Thyroid gland (tissue), 4 donors: ENCODE measurements around the gene DENND1B. TPM values are rescaled to one million over a fixed set of nuclear protein-coding genes. Genes with fewer than 3 reads are reported as not detected.

Experiments
- DNase-seq, 2 donors: peaks; one replicate each; pipeline ENCODE4 v3.0.0-alpha.2; 2019
- H3K27ac ChIP-seq, 3 donors: fragments of 200-600 bp; sonication (generic); 1 replicate in 2 of 3; 2 replicates in 1 of 3; pipeline ENCODE4 v1.5.1; 2016 to 2019; ENCODE audit warnings: mild to moderate bottlenecking in 1 of 3, moderate library complexity in 1 of 3
- H3K27me3 ChIP-seq: fragments of 200-600 bp; sonication (generic); one replicate; pipeline ENCODE4 v1.5.1; 2019
- H3K36me3 ChIP-seq, 2 donors: fragments of 200-600 bp; sonication (generic); one replicate each; pipeline ENCODE4 v1.5.1; 2016 to 2019
- H3K4me1 ChIP-seq, 2 donors: fragments of 200-600 bp; sonication (generic); one replicate each; pipeline ENCODE4 v1.5.1; 2017 to 2019
- H3K4me3 ChIP-seq, 3 donors: fragments of 200-600 bp; sonication (generic); replicated peaks in 1 of 3; 1 replicate in 2 of 3; 2 replicates in 1 of 3; pipeline ENCODE4 v1.5.1; 2016; ENCODE audit warnings: mild to moderate bottlenecking in 1 of 3
- H3K9me3 ChIP-seq: fragments of 200-600 bp; sonication (generic); one replicate; pipeline ENCODE4 v1.5.1; 2017
- POLR2A ChIP-seq, 2 donors: fragments of 450-650 bp; IDR thresholded peaks; one replicate each; pipeline ENCODE4 v1.6.1; 2017; ENCODE audit warnings: antibody characterized with exemption in 2 of 2, mild to moderate bottlenecking in 2 of 2, moderate library complexity in 1 of 2
- WGBS, 2 donors: methylation state at CpG; one replicate each; pipeline ENCODE4 v1.1.5; 2017; 5-methylcytosine and 5-hydroxymethylcytosine counted together
- intact Hi-C: fragments of 100-400 bp; cut with DNase I; formaldehyde crosslinking; loops from one replicate; pipeline ENCODE4 v1.15.1; 2023
- total RNA-seq, 4 donors: library from RNA; depleted of rRNA; stranded (reverse); fragments of >200 nt; gene quantifications; one replicate each; pipeline ENCODE4 v1.2.3, GENCODE V29; 2016
- TF ChIP-seq, protein P1 (sequence below), 6 experiments: fragments of 200-600 bp in 3 of 6; fragments of 450-650 bp in 3 of 6; sonication (generic) in 3 of 6; IDR thresholded peaks; one replicate each; pipeline ENCODE4 v1.5.1; 2016 to 2019; ENCODE audit warnings: antibody characterized with exemption in 6 of 6, mild to moderate bottlenecking in 2 of 6, inconsistent platforms in 1 of 6, moderate library complexity in 1 of 6

The DENND1B gene
- total RNA-seq, 4 donors from 2014 or later = 17.5 to 32.3 (median 27.8) TPM

- no peaks in the 10 kb centered on the region for H3K36me3 ChIP-seq
- no peak for TF ChIP-seq POLR2A (IDR thresholded peaks at IDR 0.05)
- TF ChIP-seq, protein P1, sequence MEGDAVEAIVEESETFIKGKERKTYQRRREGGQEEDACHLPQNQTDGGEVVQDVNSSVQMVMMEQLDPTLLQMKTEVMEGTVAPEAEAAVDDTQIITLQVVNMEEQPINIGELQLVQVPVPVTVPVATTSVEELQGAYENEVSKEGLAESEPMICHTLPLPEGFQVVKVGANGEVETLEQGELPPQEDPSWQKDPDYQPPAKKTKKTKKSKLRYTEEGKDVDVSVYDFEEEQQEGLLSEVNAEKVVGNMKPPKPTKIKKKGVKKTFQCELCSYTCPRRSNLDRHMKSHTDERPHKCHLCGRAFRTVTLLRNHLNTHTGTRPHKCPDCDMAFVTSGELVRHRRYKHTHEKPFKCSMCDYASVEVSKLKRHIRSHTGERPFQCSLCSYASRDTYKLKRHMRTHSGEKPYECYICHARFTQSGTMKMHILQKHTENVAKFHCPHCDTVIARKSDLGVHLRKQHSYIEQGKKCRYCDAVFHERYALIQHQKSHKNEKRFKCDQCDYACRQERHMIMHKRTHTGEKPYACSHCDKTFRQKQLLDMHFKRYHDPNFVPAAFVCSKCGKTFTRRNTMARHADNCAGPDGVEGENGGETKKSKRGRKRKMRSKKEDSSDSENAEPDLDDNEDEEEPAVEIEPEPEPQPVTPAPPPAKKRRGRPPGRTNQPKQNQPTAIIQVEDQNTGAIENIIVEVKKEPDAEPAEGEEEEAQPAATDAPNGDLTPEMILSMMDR (IDR thresholded peaks at IDR 0.05) = no peak
- intact Hi-C loops = no loop called here
- 88 to 89% methylated on average over 3 of the region's 3 CpGs for WGBS, 2 donors
- H3K4me3 ChIP-seq = no peak overlapping the region
- no peaks in the 10 kb centered on the region for H3K4me1 ChIP-seq
- no peaks in the 10 kb centered on the region for H3K9me3 ChIP-seq
- H3K27ac ChIP-seq = no peak overlapping the region
- no peak for DNase-seq
- H3K27me3 ChIP-seq = no peaks in the 10 kb centered on the region
These were observed 116.1 kb downstream of the DENND1B start for GRCh38 chr1:197659171-197659570.

GRCh38 chr1:197649188-197649587, 126.1 kb downstream of the DENND1B start:
- Histone ChIP-seq H3K4me1 (no peaks in the 10 kb centered on the region), H3K27ac (no peak overlapping the region), H3K4me3 (no peak overlapping the region), H3K27me3 (no peaks in the 10 kb centered on the region), H3K9me3 (no peaks in the 10 kb centered on the region), H3K36me3 (no peaks in the 10 kb centered on the region)
- intact Hi-C loops = no loop called here
- no peak for DNase-seq
- 89 to 92% methylated on average over 2 of the region's 2 CpGs for WGBS, 2 donors
- TF ChIP-seq, protein P1 (IDR thresholded peaks at IDR 0.05) = no peak
- no peak for TF ChIP-seq POLR2A (IDR thresholded peaks at IDR 0.05)

GRCh38 chr1:197638316-197638715, 137.0 kb downstream of the DENND1B start:
- no peaks in the 10 kb centered on the region for H3K4me1 ChIP-seq
- H3K36me3 ChIP-seq = no peaks in the 10 kb centered on the region
- 94% methylated on average over 2 of the region's 2 CpGs for WGBS, 2 donors
- no peak for DNase-seq
- intact Hi-C loops = no loop called here
- no peaks in the 10 kb centered on the region for H3K27me3 ChIP-seq
- H3K4me3 ChIP-seq = no peak overlapping the region
- no peak for TF ChIP-seq POLR2A (IDR thresholded peaks at IDR 0.05)
- TF ChIP-seq, protein P1 (IDR thresholded peaks at IDR 0.05) = no peak
- no peaks in the 10 kb centered on the region for H3K9me3 ChIP-seq
- no peak overlapping the region for H3K27ac ChIP-seq

- WGBS, 2 donors = 83 to 87% methylated on average over 3 of the region's 3 CpGs
These were observed 137.9 kb downstream of the DENND1B start for GRCh38 chr1:197637406-197637805.

GRCh38 chr1:197633447-197634078, 141.7 kb downstream of the DENND1B start:
- Histone ChIP-seq H3K9me3 (no peaks in the 10 kb centered on the region), H3K27ac (no peak overlapping the region), H3K27me3 (no peaks in the 10 kb centered on the region), H3K36me3 (no peaks in the 10 kb centered on the region), H3K4me1 (no peaks in the 10 kb centered on the region), H3K4me3 (no peak overlapping the region)
- DNase-seq = no peak
- TF ChIP-seq POLR2A (IDR thresholded peaks at IDR 0.05) = no peak
- TF ChIP-seq, protein P1 (IDR thresholded peaks at IDR 0.05) = no peak
- intact Hi-C loops = no loop called here
- WGBS, 2 donors = 57 to 62% methylated on average over 2 of the region's 2 CpGs

More at GRCh38 chr1:197637406-197637805, 137.9 kb downstream of the DENND1B start:
- Histone ChIP-seq H3K9me3 (no peaks in the 10 kb centered on the region), H3K36me3 (no peaks in the 10 kb centered on the region), H3K4me3 (no peak overlapping the region), H3K27ac (no peak overlapping the region), H3K4me1 (no peaks in the 10 kb centered on the region), H3K27me3 (no peaks in the 10 kb centered on the region)
- DNase-seq = no peak
- intact Hi-C loops = no loop called here
- TF ChIP-seq, protein P1 (IDR thresholded peaks at IDR 0.05) = no peak
- no peak for TF ChIP-seq POLR2A (IDR thresholded peaks at IDR 0.05)
